Thyroid gland (tissue), 4 donors: ENCODE measurements around the gene VASP.

Experiments used
- POLR2A ChIP-seq, 2 donors: fragments of 450-650 bp; IDR thresholded peaks; one replicate each; pipeline ENCODE4 v1.6.1; 2017; ENCODE audit warnings: antibody characterized with exemption in 2 of 2, mild to moderate bottlenecking in 2 of 2, moderate library complexity in 1 of 2
- TF ChIP-seq, protein P1 (sequence below), 6 experiments: fragments of 200-600 bp in 3 of 6; fragments of 450-650 bp in 3 of 6; sonication (generic) in 3 of 6; IDR thresholded peaks; one replicate each; pipeline ENCODE4 v1.5.1; 2016 to 2019; ENCODE audit warnings: antibody characterized with exemption in 6 of 6, mild to moderate bottlenecking in 2 of 6, inconsistent platforms in 1 of 6, moderate library complexity in 1 of 6

DNA sequence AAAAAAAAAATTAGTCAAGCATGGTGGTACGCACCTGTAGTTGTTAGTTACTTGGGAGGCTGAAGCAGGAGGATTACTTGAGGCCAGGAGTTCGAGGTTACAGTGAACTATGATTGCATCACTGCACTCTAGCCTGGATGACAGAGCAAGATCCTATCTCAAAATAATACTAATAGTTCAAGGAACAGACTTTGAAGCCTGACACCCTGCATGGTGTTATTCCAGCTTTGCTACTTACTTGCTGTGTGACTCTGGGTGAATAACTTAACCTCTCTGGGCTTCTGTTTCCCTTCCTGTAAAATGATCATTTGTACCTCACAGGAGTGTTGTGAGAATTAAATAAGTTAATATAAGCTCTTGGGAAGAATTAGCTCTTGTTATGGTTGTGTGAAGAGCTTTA lies 43.0 kb upstream of the VASP start:
- TF ChIP-seq, protein P1, sequence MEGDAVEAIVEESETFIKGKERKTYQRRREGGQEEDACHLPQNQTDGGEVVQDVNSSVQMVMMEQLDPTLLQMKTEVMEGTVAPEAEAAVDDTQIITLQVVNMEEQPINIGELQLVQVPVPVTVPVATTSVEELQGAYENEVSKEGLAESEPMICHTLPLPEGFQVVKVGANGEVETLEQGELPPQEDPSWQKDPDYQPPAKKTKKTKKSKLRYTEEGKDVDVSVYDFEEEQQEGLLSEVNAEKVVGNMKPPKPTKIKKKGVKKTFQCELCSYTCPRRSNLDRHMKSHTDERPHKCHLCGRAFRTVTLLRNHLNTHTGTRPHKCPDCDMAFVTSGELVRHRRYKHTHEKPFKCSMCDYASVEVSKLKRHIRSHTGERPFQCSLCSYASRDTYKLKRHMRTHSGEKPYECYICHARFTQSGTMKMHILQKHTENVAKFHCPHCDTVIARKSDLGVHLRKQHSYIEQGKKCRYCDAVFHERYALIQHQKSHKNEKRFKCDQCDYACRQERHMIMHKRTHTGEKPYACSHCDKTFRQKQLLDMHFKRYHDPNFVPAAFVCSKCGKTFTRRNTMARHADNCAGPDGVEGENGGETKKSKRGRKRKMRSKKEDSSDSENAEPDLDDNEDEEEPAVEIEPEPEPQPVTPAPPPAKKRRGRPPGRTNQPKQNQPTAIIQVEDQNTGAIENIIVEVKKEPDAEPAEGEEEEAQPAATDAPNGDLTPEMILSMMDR (IDR thresholded peaks at IDR 0.05), result no peak
- TF ChIP-seq POLR2A (IDR thresholded peaks at IDR 0.05), result no peak
